CD4-positive, alpha-beta T cell treated with Interferon gamma for 1 hour (primary cell): ENCODE data around the gene HPSE2.
A peak's percentile ranks its signal among the peaks of the same experiment; 100 is the strongest.

Experiments used
- DNase-seq: peaks from one replicate; pipeline ENCODE4 v3.0.0-alpha.2; 2020

The HPSE2 gene

DNA sequence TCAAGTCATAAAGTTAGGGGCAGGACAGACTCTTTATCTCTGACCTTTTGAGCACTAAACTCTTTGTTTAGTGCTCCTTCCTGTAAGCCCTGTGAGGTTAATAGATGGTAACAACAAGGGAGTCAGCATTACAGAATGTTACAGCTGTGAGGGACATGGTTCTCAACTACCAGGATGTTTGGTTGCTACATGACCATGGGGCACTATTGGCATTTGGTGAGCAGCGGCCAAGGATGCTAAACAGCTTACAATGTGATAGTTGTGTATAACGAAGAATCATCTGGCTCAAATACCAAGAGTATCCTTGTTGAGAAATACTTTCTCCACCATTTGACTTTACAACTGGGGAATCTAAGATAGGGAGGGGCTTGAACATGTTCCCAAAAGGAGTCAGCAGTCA, 753.6 kb downstream of the HPSE2 start:
- DNase-seq: no peak

DNA sequence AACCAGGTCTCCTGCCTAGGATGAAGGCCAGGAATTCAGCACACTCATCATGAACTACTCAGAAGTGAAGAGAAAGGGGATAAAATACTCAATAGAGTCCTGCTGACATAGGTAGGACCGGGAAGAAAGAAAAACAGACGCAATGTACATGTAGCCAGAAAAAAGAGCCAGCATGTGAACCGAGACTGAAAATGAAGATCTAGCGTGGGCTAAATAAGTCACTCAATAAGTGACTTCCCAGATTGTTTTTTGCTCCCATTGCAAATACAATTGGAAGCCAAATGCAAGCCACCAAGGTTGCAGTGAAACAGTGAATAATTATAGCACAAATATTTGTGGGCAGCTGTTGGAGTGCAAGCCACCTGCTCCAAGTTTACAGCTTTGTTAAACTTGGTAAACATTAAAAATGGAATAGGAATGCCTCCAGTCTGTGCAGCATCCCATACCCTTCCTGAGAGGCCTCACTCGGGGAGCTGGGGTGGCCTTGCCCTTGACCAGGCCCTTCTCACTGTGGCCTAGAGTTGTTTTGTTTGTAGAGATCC, 754.2 kb downstream of the HPSE2 start:
- DNase-seq: no peak

DNA sequence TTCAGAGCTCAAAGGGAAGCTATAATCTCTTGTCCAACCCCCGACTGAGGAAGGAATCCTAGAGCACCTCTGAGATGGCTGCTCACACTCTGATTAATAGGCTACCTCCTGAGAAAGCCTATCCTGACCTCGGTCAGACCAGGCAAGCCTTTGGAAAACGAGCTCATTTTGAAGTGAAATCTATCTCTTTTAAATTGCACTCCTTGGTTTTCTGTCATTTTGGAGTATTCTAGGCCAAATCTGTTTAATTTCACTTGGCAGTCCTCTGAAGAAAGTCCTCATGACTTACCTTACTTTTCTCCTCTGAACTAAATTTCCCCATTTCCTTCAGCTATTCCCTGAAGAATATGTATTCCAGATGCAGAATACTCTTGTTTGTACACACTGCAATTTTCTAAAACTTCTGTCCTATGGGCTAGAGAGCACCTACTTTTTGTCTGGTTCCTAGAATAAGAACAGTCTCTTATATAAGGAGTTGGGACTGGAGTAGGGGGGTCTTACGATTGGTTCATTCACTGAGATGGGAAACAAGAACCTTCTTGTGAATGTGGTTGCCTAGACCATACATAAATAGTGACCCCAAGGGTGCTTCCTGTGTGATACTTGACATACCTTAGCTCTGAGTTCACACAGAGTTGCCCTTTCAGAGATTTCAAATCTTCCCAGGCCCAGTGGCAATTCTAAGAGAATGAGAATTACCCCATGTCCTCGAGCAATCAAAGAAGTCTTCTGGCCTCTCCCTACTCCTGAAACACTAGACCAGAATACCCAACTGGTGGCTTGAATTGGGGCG, 757.0 kb downstream of the HPSE2 start:
- DNase-seq: no peak

DNA sequence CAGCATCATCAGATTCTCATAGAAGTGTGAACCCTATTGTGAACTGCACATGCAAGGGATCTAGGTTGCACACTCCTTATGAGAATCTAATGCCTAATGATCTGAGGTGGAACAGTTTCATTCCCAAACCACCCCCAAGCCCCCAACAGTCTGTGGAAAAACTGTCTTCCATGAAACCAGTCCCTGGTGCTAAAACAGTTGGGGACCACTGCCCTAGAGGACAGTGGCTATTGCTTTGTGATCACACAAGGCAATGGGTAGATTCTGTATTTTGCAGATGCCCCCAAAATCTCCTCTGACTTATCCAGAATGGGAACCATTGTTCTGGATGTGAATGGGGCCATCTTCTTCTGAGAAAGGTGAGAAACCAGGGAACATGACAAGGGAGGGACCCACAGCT, 757.8 kb downstream of the HPSE2 start:
- no peak for DNase-seq

DNA sequence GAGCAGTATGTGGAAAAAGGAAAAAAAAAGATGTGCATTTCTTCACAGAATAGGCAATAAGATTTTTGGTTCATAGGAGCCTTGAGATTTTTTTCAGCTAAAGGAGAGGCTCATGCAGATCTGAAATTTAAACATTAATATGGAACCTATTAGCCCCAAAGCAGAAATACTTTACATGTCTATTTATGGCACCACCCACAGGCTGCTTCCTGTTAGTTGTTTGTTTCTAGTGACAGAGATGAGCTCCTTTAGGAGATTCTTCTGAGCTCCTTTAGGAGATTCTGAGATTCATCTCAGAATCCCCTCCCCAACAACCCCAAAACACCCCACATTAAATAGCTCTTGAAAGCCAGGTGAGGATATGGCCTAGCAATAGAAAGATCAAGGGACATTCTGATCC, 761.0 kb downstream of the HPSE2 start:
- DNase-seq: no peak

DNA sequence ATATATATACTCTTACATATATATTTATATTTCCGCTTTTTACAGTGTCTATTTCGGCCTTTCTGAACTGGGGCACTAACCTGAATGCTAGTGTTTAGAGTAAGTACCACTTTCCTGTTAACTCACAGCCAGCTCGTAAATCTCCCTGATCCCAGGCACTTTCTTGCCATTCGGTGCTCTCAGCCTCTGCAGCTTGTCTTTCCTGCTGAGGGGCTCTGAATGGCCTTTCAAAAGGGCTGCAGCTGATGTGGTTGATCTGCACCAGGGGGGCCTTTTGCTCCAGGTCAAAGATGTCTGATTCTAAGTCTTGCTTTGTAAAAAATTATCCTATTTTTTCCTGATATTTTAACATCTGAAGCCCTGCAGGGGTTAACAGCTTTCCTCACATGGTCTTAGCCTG, 763.5 kb downstream of the HPSE2 start:
- no peak for DNase-seq

DNA sequence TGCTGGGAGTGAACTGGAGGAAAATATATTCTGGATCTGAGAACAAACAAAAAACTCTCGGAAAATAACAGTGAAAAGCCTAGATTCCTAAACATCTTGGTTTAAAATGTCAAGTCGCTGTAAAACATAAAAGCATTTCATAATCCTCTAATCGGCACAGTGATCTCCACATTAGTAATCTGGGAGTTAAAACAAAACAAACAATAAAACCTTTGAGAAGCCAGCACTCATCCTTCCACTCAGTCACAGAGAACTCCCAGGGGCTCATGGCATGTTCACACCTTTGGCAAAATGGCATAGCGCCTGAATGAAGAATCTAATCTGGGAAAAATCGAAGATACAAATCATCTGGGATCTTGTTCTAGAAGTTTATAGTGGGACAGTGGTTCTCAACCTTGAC, 764.8 kb downstream of the HPSE2 start:
- no peak for DNase-seq

DNA sequence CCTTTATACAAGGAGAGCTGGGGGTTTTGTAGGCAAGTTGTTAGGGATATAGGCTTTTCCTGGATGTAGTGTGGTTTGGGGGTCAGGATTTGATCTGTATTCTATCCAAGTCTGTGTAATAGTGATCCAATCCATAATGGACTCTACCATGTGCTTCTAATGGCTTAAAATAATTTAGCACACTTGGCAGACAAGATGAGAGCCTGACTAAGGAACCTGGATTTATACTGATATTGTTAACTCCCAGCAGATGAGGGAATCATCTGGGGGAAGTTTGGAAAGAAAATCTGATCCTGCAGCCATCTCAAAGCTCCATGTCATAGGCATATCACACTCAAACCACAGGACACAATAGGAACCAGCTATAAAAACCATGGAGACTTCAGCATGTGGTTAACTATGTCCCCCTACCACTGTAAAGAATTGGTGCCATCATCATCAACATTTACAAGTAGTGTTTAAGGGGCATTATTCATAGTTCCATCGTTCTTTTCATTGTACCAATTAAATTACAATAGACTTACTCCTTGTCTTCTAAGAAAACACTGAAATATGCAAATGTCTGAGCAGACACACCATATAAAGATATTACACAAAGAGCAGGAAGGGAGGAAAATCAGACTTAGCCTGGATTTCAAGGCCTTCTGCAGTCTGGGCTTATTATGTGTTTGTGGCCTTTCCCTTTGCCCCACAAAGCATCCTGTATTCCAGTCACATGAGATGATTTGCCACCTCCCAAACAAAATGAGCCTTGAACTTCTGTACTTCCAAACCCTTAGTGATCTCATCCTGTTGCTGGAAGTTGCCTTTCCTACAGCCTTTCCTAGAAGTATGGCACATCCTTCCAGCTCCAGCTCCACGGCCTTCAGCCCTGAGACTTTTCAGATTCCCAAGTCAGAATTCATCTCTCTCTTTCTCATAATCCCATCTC, 766.4 kb downstream of the HPSE2 start:
- no peak for DNase-seq

DNA sequence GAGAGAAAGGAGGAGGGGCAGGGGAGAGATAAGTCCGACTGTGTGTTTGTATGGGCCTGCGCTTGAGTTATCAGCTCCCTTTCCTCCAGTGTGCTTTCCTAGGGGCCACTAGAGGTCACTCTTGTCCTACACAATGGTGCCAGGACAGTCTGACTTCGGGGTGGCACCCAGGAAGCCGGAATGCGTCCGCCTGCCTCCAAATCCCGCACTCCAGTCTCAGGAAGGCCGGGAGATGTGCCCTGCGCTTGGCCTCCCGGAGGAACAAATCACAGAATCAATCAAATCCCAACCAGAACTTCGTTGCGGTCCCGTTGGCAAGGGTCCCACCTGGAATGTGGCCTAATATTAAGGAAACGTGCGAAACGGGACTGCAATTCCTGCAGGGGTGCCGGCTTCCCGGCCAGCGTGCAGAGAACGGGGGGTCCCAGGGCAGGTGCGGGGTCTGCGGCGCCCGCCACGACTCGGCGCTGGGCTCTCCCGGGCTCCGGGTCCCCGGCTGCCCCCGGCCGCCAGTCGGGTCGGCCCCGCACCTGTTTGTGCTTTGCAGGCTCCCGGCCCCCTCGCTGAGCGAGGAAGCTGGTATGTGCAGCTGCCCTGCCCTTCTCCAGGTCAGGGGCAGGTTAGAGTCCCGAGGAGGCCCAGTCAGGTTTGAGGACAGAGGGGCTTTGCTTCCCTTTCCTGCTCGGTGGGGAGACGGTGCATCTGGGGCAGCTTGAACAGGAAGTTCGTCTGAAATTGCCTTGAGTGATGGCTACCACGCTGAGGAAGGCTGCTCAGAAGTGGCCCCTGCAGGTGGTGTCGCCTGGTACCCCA, 767.9 kb downstream of the HPSE2 start:
- peak; percentile 73 for DNase-seq

DNA sequence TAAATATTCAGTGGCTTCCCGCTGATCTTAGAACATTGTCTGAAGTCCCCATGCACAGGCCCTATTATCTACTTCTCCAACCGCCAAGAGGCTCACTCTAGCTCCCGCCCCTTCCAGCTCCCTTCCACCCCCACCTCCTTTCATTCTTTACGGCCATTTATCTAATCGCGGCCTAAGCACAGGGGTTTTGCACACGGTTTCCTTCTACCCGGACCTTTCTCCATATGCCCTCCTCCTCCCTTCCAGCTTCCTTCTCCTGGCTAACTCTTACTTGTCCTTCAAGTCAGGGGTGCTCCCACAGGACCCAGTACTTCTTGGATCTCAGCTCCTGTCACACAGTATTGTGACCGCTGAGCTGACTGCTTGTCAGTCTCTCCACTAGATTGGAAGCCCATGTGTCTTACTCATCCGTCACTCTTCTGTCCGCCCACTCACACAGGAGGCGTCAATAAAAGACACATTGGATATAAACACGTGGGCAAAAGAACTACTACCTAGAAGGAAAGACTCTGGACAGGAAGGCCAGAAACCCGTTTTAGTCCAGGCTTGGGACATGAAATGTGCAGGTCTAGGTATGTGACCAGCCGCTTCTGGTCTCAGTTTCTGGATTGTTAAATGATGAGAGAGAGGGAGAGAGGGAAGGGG, 768.7 kb downstream of the HPSE2 start:
- no peak for DNase-seq

DNA sequence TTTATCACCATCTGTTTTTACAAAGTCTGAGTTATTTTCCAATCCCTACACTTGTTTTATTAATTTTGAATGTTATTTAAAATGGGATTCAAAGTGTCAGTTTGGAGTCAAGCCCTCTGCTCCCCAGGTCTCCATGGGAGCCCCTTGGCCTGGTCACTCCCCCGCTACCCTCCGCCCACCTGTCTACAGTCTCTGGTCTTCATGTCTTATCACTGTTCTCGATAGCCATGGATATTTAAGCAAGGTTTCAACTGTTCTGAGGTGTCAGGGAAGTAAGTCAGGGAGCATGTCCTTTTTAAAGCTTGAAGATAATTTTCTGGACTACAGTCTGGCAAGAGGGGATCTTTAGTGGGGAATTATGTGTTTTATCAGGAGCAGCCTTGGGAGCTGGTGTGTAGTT, 769.8 kb downstream of the HPSE2 start:
- DNase-seq: no peak

DNA sequence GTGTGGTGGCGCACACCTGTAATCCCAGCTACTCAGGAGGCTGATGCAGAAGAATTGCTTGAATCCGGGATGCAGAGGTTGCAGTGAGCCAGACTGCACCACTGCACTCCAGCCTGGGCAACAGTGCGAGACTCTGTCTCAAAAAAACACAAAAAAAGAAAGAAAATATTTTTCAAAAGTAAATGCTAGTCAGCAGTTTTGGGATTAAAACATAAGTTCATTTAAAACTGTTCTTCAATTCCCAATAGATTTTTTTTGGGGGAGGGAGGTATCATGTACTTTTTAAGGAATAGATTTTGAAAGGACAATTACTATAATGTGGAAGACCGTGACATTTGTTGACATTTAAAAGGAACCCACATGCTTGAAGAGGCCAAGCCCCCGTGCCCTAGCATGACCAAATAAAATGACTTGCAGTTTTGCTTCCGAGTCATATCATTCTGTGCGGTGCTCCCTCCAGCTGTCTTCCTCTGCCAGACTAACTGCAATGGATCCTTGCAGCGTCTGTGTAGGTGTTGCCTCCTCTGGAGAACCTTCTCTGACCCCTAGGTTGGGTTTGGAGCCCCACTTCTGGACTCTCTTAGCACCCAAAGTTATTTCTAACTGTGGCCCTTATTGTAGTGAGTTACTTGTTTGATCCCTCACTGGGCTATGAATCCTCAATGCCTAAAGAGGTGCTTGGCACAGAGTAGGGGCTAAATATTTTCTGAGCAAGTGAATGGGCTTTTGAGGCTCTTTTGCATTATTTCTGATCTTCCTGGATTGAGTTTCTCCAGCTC, 771.5 kb downstream of the HPSE2 start:
- DNase-seq: no peak

DNA sequence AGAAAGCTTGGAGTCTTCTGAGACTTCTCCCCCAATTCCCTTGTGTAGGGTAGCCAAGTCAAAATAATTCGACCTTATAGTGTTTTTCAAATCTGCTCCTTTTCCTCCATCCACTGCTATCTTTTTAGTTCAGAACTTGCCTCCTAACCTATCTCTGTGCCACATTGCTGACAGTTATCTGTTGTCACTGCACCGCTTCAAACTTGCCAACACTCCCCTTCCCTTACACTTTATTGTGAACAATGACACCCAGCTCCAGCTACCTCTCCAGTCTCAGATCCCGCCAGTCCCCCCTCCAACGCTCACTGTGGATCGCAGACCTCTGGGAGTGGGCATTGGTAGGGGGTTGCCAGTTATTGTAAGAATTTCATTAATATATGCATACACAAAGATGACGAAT, 772.6 kb downstream of the HPSE2 start:
- no peak for DNase-seq

DNA sequence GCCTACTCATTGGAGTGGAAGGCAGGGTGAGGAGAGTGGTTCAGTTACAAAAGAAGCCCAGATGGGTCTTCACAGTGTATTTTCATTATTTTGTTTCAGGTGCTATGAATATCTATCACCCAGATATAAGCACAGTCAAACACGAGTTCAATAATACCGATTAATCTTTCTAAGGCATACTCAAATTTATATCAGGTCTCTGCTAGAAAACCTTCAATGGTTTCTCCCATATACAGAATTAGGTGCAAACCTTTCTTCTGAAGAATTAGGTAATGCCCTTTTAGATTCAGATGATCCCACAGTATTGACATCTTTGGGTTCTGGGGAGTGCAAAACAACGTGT, 774.2 kb downstream of the HPSE2 start:
- DNase-seq: no peak

DNA sequence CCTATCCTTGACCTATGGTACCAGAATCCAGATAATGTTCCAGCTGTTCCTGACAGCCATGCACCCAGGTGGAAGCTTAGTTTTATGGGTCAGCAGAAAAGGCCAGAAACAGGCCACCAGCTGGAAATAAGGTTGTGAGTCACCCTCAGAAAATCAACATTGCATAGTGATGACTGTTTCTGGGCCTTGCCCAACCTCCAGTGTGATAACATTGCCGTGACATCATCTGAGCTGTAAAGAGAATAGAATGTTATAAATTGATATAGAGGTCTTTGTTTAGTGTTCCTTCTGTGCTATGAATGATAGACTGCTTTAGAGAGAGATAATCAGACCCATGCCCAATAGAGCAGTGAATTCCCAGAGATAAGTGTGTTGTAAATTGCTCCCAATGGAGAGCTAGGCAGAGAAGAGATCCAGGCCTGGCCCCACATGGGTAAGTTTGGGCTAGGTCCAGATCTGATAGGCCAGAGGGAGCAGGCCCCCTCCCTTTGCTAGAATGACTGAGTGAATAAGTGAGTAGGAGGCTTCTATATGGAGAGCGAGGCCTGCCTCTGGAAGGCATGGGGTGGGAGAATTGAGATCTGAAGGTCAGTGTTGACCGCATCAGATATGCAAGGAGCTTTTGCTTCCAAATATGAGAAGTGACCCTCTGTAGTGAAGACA, 774.7 kb downstream of the HPSE2 start:
- no peak for DNase-seq

DNA sequence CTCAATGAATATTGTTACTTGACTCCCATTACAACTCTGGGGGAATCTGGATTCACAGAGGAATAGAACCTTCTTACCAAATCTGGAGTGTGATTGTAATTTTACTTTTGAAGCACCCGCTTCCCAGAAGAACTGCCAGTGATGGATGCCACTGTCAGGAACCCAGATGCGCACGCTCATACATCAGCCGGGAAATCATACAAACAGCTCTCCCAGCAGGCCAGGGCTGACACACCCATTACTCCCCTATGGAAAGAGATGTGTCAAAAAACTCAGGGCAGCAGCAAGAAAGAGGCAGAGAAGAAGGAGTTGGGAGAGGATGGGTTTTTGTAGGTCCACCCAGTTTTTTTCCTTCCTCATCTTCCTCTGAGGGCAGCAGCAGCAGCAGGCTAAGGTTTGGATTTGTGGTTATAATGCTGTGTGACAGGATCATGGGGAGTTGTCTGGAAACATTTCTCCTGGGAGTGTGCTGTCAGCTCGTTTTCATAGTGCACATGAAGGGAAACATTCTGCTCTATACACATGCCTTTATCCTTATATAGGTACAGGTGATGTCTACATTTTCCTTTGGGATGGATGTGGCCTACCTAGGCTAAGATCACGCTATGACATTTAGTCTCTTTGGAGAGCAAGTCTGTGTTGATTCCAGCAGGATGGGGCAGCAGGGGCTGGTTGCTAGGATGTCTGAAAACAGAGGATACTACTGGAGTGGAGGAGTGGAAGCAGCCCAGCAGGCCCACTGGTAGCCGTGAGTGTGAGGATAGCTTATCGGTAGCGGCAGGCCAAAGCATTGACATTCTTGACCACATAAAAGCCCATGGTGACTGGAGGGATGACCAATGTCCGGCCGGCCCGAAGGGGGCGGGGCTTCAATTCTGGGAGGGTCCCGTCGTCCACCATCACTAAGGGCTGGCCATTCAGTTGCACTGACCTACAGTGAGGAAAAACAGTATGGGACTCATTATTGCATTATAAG, 776.6 kb downstream of the HPSE2 start:
- no peak for DNase-seq

DNA sequence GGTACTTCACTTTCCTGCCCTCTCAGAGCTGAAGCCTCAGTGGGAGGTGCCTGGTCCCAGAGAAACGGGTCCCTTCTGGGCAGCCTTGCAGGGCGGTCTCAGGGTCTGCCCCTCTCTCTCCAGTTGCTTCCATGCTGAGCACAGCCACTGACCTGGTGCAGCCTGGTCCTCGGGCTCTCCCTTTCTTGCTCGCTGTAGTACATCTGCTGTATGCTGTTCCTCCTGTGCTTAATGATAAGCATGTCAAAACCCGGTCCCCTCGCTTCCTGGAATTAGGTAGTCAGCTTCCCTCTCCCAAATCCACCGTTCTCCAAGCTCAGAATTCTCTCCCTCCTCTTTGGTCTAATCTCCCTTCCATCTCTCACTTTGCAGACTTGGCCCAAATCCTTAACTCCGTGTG, 777.9 kb downstream of the HPSE2 start:
- no peak for DNase-seq

DNA sequence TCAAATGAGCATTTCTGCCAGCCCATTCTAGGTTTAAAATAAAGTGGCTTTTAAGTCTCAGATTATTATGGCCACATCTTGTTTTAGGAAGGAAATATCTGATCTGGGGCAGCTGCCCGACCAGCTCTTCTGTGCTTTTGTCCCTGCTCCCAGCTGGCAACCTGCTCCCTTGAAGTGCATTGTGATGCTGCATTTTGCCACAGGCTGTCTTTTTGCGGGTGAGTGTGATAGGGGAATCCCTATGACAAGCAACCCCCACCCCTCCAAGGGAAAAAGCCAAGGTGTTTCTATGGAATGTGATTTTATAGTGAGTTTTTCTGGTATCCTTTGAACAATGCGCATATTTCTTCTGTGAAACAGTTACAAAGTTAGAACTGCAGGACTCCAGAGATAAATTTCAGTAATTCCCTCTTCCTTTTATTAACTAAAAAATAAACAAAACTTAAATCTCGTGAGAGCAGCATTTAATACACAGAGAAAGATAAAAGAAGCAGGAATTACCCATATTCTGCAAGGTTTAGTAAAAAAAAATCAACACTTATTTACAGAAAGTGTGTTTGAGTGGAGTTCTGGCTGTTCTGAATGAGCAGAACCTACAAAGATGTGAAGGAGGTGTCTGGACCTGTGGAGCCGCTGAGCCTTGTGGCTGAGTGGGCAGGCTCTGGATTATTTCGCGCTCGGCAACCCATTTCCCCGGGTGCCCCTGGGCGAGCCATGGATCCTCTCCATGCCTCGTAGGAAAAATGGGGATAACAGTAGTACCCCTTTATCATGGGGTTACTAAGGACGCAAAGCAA, 778.8 kb downstream of the HPSE2 start:
- no peak for DNase-seq

DNA sequence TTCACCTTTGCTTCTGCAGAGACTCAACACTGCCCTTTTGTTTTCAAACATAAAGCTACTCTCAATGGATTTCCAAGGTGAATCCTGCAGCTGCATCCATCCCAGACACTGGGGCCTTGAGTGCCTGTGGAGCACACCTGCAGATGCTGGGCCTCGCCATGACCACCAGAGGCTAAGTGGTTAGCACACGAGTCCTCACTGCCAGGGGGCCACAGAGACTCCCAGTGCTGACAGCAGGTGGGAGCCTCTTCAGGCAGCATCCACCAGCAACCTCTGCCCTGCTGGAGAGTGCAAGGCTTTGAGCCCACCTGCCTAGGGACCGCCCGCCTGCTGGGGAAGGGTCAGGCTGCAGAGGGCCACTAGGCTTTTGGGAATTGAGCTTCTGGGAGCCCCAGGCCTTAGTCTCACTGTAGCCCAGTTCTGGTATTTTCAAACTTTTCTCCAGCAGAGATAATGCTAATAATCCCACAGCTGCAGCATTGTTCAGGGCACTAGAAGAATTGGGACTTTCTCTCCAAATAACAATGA, 779.5 kb downstream of the HPSE2 start:
- no peak for DNase-seq
